SU-DHL-6 (cell line): ENCODE data around the gene ATAD2B.

Source experiments
- H2AFZ ChIP-seq: fragments of 200-600 bp; sonication (generic); 2 replicates; pipeline ENCODE4 v1.6.1; 2014; ENCODE audit warnings: low read depth, mild to moderate bottlenecking, moderate library complexity, mixed read lengths, antibody characterized with exemption, low read length; ENCODE audit not compliant: severe bottlenecking
- H3F3A ChIP-seq: fragments of 200-600 bp; shearing (Covaris generic); 2 replicates; pipeline ENCODE4 v1.6.0; 2016; ENCODE audit warnings: antibody characterized with exemption, mild to moderate bottlenecking; ENCODE audit not compliant: insufficient read depth
- H3K27ac ChIP-seq: fragments of 200-600 bp; sonication (generic); 2 replicates; pipeline ENCODE4 v1.5.1; 2016; ENCODE audit warnings: low read depth, mild to moderate bottlenecking, low read length, moderate library complexity, mixed read lengths
- H3K27me3 ChIP-seq: fragments of 200-600 bp; sonication (generic), shearing (Covaris generic); 2 replicates; pipeline ENCODE4 v1.6.0; 2014; ENCODE audit warnings: mild to moderate bottlenecking, low read length
- H3K36me3 ChIP-seq: fragments of 200-600 bp; sonication (generic); 2 replicates; pipeline ENCODE4 v1.6.1; 2014; ENCODE audit warnings: mild to moderate bottlenecking, low read length, mixed read lengths
- H3K4me2 ChIP-seq: fragments of 300-600, 200-600 bp; shearing (Covaris generic), sonication (generic); 2 replicates; pipeline ENCODE4 v1.6.0; 2014; ENCODE audit warnings: low read length, low read depth, mild to moderate bottlenecking; ENCODE audit not compliant: poor library complexity, severe bottlenecking
- H3K4me3 ChIP-seq: fragments of 200-600 bp; sonication (generic); 2 replicates; pipeline ENCODE4 v1.5.1; 2014; ENCODE audit warnings: antibody characterized with exemption, low read length, mild to moderate bottlenecking, mixed read lengths; ENCODE audit not compliant: insufficient read depth, poor library complexity, severe bottlenecking
- H3K79me2 ChIP-seq: fragments of 200-600 bp; sonication (generic); 2 replicates; pipeline ENCODE4 v1.6.1; 2014; ENCODE audit warnings: mild to moderate bottlenecking, low read length, moderate library complexity; ENCODE audit not compliant: insufficient read depth
- H3K9ac ChIP-seq: fragments of 200-600 bp; sonication (generic); 2 replicates; pipeline ENCODE4 v1.7.0; 2014; ENCODE audit warnings: mild to moderate bottlenecking, low read length
- H3K9me2 ChIP-seq: fragments of 200-600 bp; sonication (generic); replicated peaks from 2 replicates; pipeline ENCODE4 v1.6.1; 2014; ENCODE audit warnings: low read length; ENCODE audit not compliant: insufficient read depth
- H3K9me3 ChIP-seq: fragments of 200-600 bp; sonication (generic); 2 replicates; pipeline ENCODE4 v1.6.1; 2014; ENCODE audit warnings: low read length, mixed read lengths; ENCODE audit not compliant: insufficient read depth
- H4K20me1 ChIP-seq: fragments of 200-600 bp; sonication (generic); 2 replicates; pipeline ENCODE4 v1.6.1; 2014; ENCODE audit warnings: low read depth, mild to moderate bottlenecking, antibody characterized with exemption, low read length, moderate library complexity, mixed read lengths
- CTCF ChIP-seq: fragments of 200-600 bp; sonication (generic); IDR thresholded peaks from one replicate; pipeline ENCODE4 v1.5.1; 2017; ENCODE audit warnings: antibody characterized with exemption, mild to moderate bottlenecking, low read length, moderate library complexity; ENCODE audit not compliant: insufficient read depth, poor library complexity, severe bottlenecking
- EZH2phosphoT487 ChIP-seq: fragments of 200-600 bp; sonication (generic), shearing (Covaris generic); conservative IDR thresholded peaks from 2 replicates; pipeline ENCODE4 v1.6.1; 2018; ENCODE audit warnings: mild to moderate bottlenecking, antibody characterized with exemption, low read length, moderate library complexity, mixed read lengths

ATAD2B gene

GRCh38 chr2:23772056-23772455, 154.9 kb downstream of the ATAD2B start:
- no peaks in the 10 kb centered on the region for H3K27me3 ChIP-seq
- peak overlapping the region; percentile 65 for H3K27ac ChIP-seq
- TF ChIP-seq EZH2phosphoT487 (no peak), CTCF (no peak)
- no peak overlapping the region for H2AFZ ChIP-seq
- no peaks in the 10 kb centered on the region for H3K79me2 ChIP-seq
- no peaks in the 10 kb centered on the region for H3K9me2 ChIP-seq
- H3K9me3 ChIP-seq: no peaks in the 10 kb centered on the region
- no peaks in the 10 kb centered on the region for H3F3A ChIP-seq
- peaks cover 17% of the 10 kb centered on the region; the same call in 1 of the 2 replicates for H3K36me3 ChIP-seq
- H3K9ac ChIP-seq: 0 out of 2 replicates have a peak overlapping the region, but pooled peaks have one; percentile 0
- no peaks in the 10 kb centered on the region for H4K20me1 ChIP-seq
- peak overlapping the region; percentile 51 for H3K4me2 ChIP-seq
- no peak overlapping the region for H3K4me3 ChIP-seq

GRCh38 chr2:23769364-23769763, 157.6 kb downstream of the ATAD2B start:
- Histone ChIP-seq H2AFZ (no peak overlapping the region), H3F3A (no peaks in the 10 kb centered on the region), H3K36me3 (peaks cover 18% of the 10 kb centered on the region; the same call in 1 of the 2 replicates), H3K4me2 (no peak overlapping the region), H3K4me3 (no peak overlapping the region), H3K9ac (no peak overlapping the region), H3K27me3 (no peaks in the 10 kb centered on the region), H3K9me3 (no peaks in the 10 kb centered on the region), H3K27ac (no peak overlapping the region), H4K20me1 (no peaks in the 10 kb centered on the region), H3K9me2 (no peaks in the 10 kb centered on the region), H3K79me2 (no peaks in the 10 kb centered on the region)
- no peak for TF ChIP-seq CTCF
- no peak for TF ChIP-seq EZH2phosphoT487

GRCh38 chr2:23767876-23768621, 158.9 kb downstream of the ATAD2B start:
- Histone ChIP-seq H3K9me2 (no peaks in the 10 kb centered on the region), H3K9ac (no peak overlapping the region), H3K4me3 (no peak overlapping the region), H3K27ac (no peak overlapping the region), H3K36me3 (peaks cover 18% of the 10 kb centered on the region; the same call in 1 of the 2 replicates), H4K20me1 (no peaks in the 10 kb centered on the region), H3K79me2 (no peaks in the 10 kb centered on the region), H2AFZ (no peak overlapping the region), H3K4me2 (no peak overlapping the region), H3K27me3 (no peaks in the 10 kb centered on the region), H3K9me3 (no peaks in the 10 kb centered on the region), H3F3A (no peaks in the 10 kb centered on the region)
- TF ChIP-seq CTCF (no peak), EZH2phosphoT487 (no peak)
